HepG2 (cell line): ENCODE data around the gene PRMT7. TPM values are rescaled to one million over a fixed set of nuclear protein-coding genes. Genes with fewer than 3 reads are reported as not detected.

Experiments used
- AGO1 ChIP-seq: fragments of 200-400 bp; formaldehyde crosslinking; IDR thresholded peaks from 2 replicates; pipeline ENCODE4 v1.6.1; 2017; ENCODE audit warnings: mild to moderate bottlenecking, low read depth, low read length, moderate library complexity; ENCODE audit not compliant: poor library complexity, severe bottlenecking
- ETV6 ChIP-seq: sonication (generic); formaldehyde crosslinking; conservative IDR thresholded peaks from 2 replicates; pipeline ENCODE4 v1.4.0; 2020; ENCODE audit warnings: missing genetic modification reagents
- GABPA ChIP-seq, 2 experiments: IDR thresholded peaks; 2 replicates each; pipeline ENCODE4 v1.6.1; 2011 to 2016; ENCODE audit warnings: low read depth in 2 of 2, low read length in 1 of 2, missing biosample characterization in 1 of 2, missing genetic modification characterization in 1 of 2
- MYPOP ChIP-seq: sonication (generic); formaldehyde crosslinking; IDR thresholded peaks from 2 replicates; pipeline ENCODE4 v1.8.1; 2023; ENCODE audit warnings: mild to moderate bottlenecking, moderate library complexity, missing genetic modification reagents
- RARA ChIP-seq: IDR thresholded peaks from 2 replicates; pipeline ENCODE4 v1.6.1; 2016; ENCODE audit warnings: missing genetic modification reagents, missing compliant biosample characterization
- RFXANK ChIP-seq: IDR thresholded peaks from 2 replicates; pipeline ENCODE4 v1.6.1; 2016
- SOX13 ChIP-seq, 3 experiments: fragments of 450-650 bp in 1 of 3; sonication (generic) in 1 of 3; formaldehyde crosslinking in 1 of 3; IDR thresholded peaks in 2 of 3; conservative IDR thresholded peaks in 1 of 3; 2 replicates each; pipeline versions ENCODE4 v1.5.0 to v1.6.1; 2016 to 2020; ENCODE audit warnings: antibody characterized with exemption in 1 of 3, mild to moderate bottlenecking in 1 of 3, missing compliant biosample characterization in 1 of 3, missing genetic modification reagents in 1 of 3, moderate library complexity in 1 of 3
- SRY ChIP-seq: sonication (generic); formaldehyde crosslinking; IDR thresholded peaks from 2 replicates; pipeline ENCODE4 v1.8.0; 2022; ENCODE audit warnings: mild to moderate bottlenecking, missing genetic modification reagents
- XRCC5 ChIP-seq: fragments of 200-400 bp; formaldehyde crosslinking; optimal IDR thresholded peaks from 2 replicates; pipeline ENCODE3; 2017; ENCODE audit warnings: mild to moderate bottlenecking, low read length
- ZFP36 ChIP-seq: fragments of 150-350 bp; IDR thresholded peaks from 2 replicates; pipeline ENCODE4 v1.6.1; 2018; ENCODE audit warnings: borderline replicate concordance, low read length, low read depth; ENCODE audit not compliant: partially characterized antibody
- ZNF292 ChIP-seq: sonication (generic); formaldehyde crosslinking; IDR thresholded peaks from 2 replicates; pipeline ENCODE4 v1.8.1; 2022; ENCODE audit warnings: mild to moderate bottlenecking, low read depth, missing genetic modification reagents, borderline replicate concordance
- ZNF749 ChIP-seq: sonication (generic); formaldehyde crosslinking; IDR thresholded peaks from 2 replicates; pipeline ENCODE4 v1.8.0; 2022; ENCODE audit warnings: mild to moderate bottlenecking, missing genetic modification reagents, moderate library complexity, borderline replicate concordance
- ZNF772 ChIP-seq: sonication (generic); formaldehyde crosslinking; IDR thresholded peaks from 2 replicates; pipeline ENCODE4 v1.5.0; 2020; ENCODE audit warnings: mild to moderate bottlenecking, missing genetic modification reagents
- ZNF781 ChIP-seq: sonication (generic); formaldehyde crosslinking; IDR thresholded peaks from 2 replicates; pipeline ENCODE4 v1.5.1; 2020; ENCODE audit warnings: borderline replicate concordance, mild to moderate bottlenecking, missing genetic modification reagents; ENCODE audit errors: not compliant biosample characterization
- polyA plus RNA-seq, 8 experiments: library from polyadenylated mRNA; depleted of rRNA in 3 of 8; stranded (reverse) in 7 of 8; unstranded in 1 of 8; fragments of >200 nt; fragmentation: Illumina TruSeq in 4 of 8; extraction: Trizol in 4 of 8; gene quantifications; 2 replicates each; pipeline versions ENCODE4 v1.2.1 to v1.2.3, GENCODE V29; 2011 to 2016; ENCODE audit warnings: low read depth in 4 of 8, missing spikeins in 1 of 8, mixed read lengths in 1 of 8; ENCODE audit not compliant: insufficient read depth in 1 of 8
- total RNA-seq, 5 experiments: library from RNA; depleted of rRNA; stranded (reverse); fragments of >200 nt; fragmentation: Illumina TruSeq; extraction: Trizol; gene quantifications; 2 replicates each; pipeline ENCODE4 v1.2.3, GENCODE V29; 2016; ENCODE audit warnings: low read depth in 1 of 5
- TF ChIP-seq, protein P1 (sequence below): sonication (generic); formaldehyde crosslinking; IDR thresholded peaks from 2 replicates; pipeline ENCODE4 v1.8.1; 2022; ENCODE audit warnings: mild to moderate bottlenecking, missing genetic modification reagents
- TF ChIP-seq, protein P2 (sequence below): sonication (generic); formaldehyde crosslinking; IDR thresholded peaks from 2 replicates; pipeline ENCODE4 v1.8.0; 2022; ENCODE audit warnings: mild to moderate bottlenecking, missing genetic modification reagents, moderate library complexity

PRMT7 gene
- total and polyA plus RNA-seq, 2 of the 13 experiments (the other 11 are each of a cell fraction or from before 2014, with no cell fraction given), result 47.5 to 55.0 TPM

DNA sequence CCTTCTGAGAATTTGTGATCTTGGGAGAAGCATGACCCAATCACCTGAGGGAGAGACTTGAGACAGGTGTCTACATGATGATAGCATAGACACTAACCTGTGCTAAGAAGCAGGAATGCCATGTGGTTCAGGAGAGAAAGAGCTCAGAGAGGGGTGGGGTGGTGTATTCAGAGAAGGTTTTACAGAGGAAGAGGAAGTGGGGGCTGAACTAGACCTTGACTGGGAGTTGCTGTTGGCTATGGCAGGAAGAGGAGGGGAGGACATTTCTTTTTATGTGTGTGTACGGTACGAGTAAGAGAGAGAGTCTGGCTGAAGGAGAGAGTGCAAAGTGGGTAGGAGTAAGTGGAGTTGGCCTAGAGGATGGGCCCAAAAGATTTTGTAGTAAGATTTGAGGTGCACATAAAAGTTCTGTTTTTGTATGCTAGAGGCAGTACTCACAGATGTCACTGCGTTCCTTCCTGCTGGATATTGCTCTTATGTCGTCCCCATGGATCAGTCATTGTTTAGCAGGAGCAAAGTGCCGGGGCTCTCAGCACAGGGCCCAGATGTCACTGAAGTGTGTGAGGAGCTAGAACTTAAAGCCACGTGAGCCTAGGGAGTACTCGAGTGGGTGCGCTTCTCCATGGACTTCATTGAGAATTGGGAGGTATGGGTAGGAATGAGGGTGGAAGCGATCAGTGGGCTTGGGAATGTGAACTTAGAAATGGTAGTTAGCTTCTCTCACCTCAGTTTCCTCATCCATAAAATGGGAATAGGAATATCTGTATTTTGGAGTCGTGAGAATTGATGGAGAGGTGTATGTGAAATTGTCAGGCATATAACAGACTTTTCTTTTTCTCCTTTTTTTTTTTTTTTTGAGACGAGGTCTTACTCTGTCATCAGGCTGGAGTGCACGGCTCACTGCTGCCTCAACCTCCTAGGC lies 24.4 kb upstream of the PRMT7 start (continued):
- TF ChIP-seq MYPOP (CRISPR knock-in tag) (no peak), GABPA (IDR thresholded peaks at IDR 0.05; ENCODE audit: low read depth, low read length) (no peak), GABPA (CRISPR knock-in tag; IDR thresholded peaks at IDR 0.05; ENCODE audit: low read depth) (peak; percentile 46; the same call in 1 of the 2 replicates), RFXANK (CRISPR knock-in tag) (no peak), ZNF781 (CRISPR knock-in tag) (no peak), RARA (0 out of 2 replicates have a peak, but pooled peaks have one; percentile 11), XRCC5 (no peak), AGO1 (no peak), ZNF292 (CRISPR knock-in tag) (no peak), ZNF772 (CRISPR knock-in tag) (no peak), SOX13 (IDR thresholded peaks at IDR 0.05) (no peak), SOX13 (CRISPR knock-in tag; conservative IDR thresholded peaks at IDR 0.05 in 1 of 2, IDR thresholded peaks at IDR 0.05 in 1 of 2) (no peak), ETV6 (no peak), ZFP36 (no peak), ZNF749 (CRISPR knock-in tag) (no peak), SRY (CRISPR knock-in tag) (no peak)
- TF ChIP-seq, protein P1, sequence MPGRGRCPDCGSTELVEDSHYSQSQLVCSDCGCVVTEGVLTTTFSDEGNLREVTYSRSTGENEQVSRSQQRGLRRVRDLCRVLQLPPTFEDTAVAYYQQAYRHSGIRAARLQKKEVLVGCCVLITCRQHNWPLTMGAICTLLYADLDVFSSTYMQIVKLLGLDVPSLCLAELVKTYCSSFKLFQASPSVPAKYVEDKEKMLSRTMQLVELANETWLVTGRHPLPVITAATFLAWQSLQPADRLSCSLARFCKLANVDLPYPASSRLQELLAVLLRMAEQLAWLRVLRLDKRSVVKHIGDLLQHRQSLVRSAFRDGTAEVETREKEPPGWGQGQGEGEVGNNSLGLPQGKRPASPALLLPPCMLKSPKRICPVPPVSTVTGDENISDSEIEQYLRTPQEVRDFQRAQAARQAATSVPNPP (CRISPR knock-in tag), result no peak
- TF ChIP-seq, protein P2, sequence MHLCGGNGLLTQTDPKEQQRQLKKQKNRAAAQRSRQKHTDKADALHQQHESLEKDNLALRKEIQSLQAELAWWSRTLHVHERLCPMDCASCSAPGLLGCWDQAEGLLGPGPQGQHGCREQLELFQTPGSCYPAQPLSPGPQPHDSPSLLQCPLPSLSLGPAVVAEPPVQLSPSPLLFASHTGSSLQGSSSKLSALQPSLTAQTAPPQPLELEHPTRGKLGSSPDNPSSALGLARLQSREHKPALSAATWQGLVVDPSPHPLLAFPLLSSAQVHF (CRISPR knock-in tag), result no peak
